COLO668 (cell line): ENCODE measurements around the gene PRKG1.

Experiments
- DNase-seq: peaks from one replicate; lab custom pipeline; 2025; ENCODE audit not compliant: unreplicated experiment; lab: John Stamatoyannopoulos, UW

Gene PRKG1

GRCh38 chr10:51956822-51957221, 882.5 kb downstream of the PRKG1 start:
- DNase-seq: no peak

GRCh38 chr10:51960494-51960895, 886.2 kb downstream of the PRKG1 start:
- no peak for DNase-seq

GRCh38 chr10:51961401-51961800, 887.1 kb downstream of the PRKG1 start:
- no peak for DNase-seq

- no peak for DNase-seq
These were observed 890.3 kb downstream of the PRKG1 start for GRCh38 chr10:51964630-51965029.

GRCh38 chr10:51965451-51965850, 891.2 kb downstream of the PRKG1 start:
- no peak for DNase-seq

GRCh38 chr10:51972733-51973346, 898.6 kb downstream of the PRKG1 start:
- no peak for DNase-seq

- DNase-seq: no peak
These were observed 906.5 kb downstream of the PRKG1 start for GRCh38 chr10:51980752-51981151.

GRCh38 chr10:51981731-51982130, 907.4 kb downstream of the PRKG1 start:
- DNase-seq: no peak

GRCh38 chr10:51983481-51983880, 909.2 kb downstream of the PRKG1 start:
- DNase-seq: no peak

- no peak for DNase-seq
These were observed 911.0 kb downstream of the PRKG1 start for GRCh38 chr10:51985336-51985735.

GRCh38 chr10:51986516-51986915, 912.2 kb downstream of the PRKG1 start:
- no peak for DNase-seq

- DNase-seq: no peak
These were observed 919.2 kb downstream of the PRKG1 start for GRCh38 chr10:51993475-51993874.

- no peak for DNase-seq
These were observed 924.8 kb downstream of the PRKG1 start for GRCh38 chr10:51999096-51999495.

- no peak for DNase-seq
These were observed 930.2 kb downstream of the PRKG1 start for GRCh38 chr10:52004342-52004949.

- DNase-seq: no peak
These were observed 932.8 kb downstream of the PRKG1 start for GRCh38 chr10:52007091-52007490.

GRCh38 chr10:52011118-52011517, 936.8 kb downstream of the PRKG1 start:
- DNase-seq: no peak

- no peak for DNase-seq
These were observed 944.8 kb downstream of the PRKG1 start for GRCh38 chr10:52019077-52019555.

GRCh38 chr10:52019656-52020055, 945.4 kb downstream of the PRKG1 start:
- no peak for DNase-seq

GRCh38 chr10:52020173-52020572, 945.9 kb downstream of the PRKG1 start:
- no peak for DNase-seq

- no peak for DNase-seq
These were observed 946.4 kb downstream of the PRKG1 start for GRCh38 chr10:52020702-52021101.

- DNase-seq: no peak
These were observed 952.9 kb downstream of the PRKG1 start for GRCh38 chr10:52027055-52027705.

GRCh38 chr10:52028523-52028858, 954.2 kb downstream of the PRKG1 start:
- no peak for DNase-seq

GRCh38 chr10:52029628-52030027, 955.3 kb downstream of the PRKG1 start:
- no peak for DNase-seq
